ENCODE measurements around the gene ZEB2.
A peak's percentile ranks its signal among the peaks of the same experiment; 100 is the strongest.

Gene ZEB2

DNA sequence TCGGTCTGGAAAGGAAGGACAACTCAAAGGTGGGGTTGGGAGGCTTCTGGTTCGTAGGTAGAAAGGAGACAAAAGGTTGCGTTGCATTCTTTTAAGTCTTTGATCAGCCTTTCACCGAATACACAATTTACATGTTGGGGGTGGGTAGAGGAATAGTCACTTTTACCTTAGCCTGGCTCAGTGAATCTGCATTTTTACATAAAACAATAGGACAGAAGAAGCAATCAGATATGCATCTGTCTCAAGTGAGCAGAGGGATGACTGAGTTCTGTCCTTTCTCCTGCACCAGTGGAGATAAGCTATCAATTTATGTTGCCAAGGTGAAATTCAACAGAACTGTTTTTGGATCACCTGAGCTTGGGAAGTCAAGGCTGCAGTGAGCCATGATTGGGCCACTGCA, 173.7 kb downstream of the ZEB2 start:
- no peak for DNase-seq

DNA sequence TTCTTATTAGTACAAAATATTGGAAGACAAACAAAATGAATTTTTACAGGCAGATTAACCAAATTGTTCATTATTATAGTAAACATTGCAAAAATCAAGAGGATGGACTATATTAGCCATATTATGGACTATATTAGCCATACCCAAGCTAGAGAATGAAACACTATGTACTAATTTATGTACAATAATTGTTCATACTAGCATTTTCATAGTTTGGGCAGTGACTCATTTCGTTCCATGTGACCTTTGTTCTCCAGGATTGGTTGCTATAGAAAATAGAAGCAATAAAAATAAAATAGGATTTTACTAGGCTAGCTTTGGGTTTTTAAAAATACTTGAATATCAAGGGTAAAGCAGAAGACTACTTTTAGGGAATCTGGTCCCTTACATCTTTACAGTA, 176.8 kb downstream of the ZEB2 start:
- peak; percentile 49 for DNase-seq

DNA sequence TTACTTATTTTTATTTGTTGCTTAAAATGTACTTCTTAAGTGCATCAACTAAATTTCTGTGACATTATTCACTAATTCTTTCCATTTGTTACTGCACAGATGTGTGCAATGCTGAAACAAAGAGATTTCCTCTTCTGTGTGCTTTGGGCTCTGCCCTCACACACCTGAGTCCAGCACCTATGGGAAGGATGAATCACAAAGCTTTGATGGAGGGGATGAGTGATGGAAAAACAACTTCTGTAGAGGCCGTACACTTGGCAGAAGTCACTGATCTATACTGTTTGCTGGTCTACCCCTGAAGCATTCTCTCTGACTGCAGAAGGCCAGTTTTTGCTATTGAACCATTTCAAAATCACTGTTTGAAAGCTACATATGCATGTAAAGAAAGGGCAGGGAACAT, 178.4 kb downstream of the ZEB2 start:
- no peak for DNase-seq

- no peak for DNase-seq
These were observed 180.9 kb downstream of the ZEB2 start for GRCh38 chr2:144339048-144339447.

GRCh38 chr2:144334551-144334950, 185.4 kb downstream of the ZEB2 start:
- DNase-seq, result no peak

All from HCEC 1CT (cell line).